Measurements from ENCODE around the gene MICALL1.

The MICALL1 gene

DNA sequence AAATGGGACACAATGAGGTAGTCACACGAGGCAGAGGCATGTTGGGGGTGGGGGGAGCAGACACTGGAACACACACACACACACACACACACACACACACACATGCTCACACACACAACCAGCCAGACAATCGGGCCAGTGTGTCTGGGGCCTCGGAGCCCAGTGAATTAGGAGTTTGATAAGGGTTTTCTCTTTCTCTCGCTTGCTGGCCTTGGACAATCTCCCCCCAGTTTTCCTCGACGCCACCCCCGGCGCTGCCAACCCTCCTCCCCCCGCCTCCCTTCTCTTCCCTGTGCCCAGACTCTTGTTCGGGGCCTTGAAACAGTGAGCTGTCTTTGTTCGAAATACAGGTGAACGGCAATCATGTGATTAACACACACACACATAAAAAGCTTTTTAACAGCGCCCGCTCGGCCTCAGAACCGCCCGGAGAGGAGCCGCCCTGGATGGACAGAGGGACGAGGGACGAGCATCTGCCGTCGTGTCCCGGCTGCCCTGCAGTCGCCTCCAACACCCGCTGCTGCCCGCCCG is 79.7 kb downstream of the MICALL1 start:
- no peak for DNase-seq

DNA sequence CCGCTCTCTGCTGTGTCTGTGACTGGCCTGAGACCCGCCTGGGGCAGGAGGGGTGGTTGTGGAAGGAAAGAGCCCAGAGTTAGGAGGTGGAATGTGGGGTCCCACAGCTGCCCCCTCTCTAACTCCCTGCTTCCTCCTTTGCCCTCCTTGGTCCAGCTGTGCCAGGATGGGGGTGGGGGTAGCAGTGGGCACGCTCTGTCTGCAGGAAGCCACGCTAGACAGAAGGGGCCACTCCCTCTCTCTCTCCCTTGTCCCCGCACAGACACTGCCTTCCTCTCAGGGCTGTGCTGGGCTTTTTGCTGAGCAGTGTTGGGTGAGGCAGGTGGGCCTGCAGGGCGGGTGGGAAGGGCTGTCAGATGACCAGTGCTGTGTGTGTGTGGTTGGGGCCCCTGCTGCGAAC is 80.3 kb downstream of the MICALL1 start:
- DNase-seq = no peak

DNA sequence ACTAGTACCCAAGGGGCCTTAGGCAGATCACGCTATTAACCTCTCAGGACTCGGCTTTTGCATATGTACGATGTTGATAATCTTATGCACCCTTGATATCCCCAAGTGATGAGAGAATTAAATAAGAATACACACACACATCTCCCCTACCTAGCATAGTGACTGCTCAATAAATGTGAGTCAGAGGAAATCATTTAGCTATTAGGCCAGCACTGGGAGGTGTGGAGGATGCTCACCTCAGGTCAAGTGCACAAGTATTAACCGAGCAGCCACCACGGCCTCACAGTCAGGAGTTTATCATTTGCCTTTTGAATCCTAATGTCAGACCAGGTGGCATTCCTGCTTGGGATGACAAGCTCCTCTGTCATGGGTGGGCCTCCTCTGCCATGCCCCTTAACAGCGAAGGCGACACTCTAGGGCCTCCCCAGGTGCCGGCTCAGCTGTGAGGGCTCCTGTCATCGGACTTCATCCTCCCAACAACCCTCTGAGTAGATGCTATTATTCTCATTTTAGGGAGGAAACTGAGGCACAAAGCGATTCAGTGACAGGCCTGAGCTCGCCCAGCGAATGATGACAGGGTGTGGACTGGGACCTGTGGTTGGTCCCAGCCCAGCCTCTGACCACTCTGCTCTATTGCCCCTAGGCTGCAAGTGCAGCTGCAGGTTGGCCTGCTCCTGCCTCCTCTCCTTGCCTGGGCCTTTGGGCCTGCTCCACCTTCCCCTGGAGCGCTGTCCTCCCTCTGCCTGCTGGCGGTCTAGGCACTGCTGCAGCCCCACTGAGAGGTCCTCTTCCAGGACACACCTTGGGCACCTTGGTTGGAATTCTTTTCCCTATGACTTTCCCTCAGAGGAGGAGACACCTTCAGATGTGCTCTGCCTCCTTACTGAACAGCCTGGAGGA is 83.3 kb downstream of the MICALL1 start:
- DNase-seq = no peak

DNA sequence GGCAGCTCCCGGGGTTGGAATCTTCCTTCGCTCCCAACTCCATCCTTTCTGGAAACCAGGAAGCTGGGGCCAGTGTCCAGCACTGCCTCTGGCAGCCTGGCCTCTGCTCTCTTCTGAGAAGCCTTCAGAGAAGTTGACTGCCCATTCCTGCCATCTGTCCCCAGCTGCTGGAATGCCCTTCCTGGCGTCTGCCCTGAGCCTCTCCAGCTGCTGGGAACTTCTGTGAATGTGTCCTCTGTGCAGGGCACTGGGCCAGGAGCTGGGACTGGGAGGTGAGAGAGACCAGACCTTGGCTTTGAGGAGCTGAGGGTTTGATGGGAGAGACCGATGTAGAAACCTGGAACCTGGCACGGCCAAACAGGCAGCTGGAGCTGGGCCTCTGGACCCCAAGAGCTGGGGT is 84.2 kb downstream of the MICALL1 start:
- DNase-seq = no peak

DNA sequence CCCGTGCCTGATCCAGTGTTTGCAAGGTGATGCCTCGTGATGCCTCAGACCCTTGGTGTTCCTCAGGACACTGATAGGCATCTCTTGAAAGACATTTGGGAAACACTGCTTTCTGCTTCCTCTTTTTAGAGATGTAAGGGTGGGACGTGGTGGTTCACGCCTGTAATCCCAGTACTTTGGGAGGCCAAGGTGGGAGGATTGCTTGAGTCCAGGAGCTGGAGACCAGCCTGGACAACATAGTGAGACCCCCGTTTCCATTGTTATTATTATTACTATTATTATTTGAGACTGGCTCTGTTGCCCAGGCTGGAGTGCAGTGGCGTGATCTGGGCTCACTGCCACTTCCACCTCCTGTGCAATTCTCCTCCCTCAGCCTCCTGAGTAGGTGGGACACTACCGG is 84.8 kb downstream of the MICALL1 start:
- DNase-seq = no peak

DNA sequence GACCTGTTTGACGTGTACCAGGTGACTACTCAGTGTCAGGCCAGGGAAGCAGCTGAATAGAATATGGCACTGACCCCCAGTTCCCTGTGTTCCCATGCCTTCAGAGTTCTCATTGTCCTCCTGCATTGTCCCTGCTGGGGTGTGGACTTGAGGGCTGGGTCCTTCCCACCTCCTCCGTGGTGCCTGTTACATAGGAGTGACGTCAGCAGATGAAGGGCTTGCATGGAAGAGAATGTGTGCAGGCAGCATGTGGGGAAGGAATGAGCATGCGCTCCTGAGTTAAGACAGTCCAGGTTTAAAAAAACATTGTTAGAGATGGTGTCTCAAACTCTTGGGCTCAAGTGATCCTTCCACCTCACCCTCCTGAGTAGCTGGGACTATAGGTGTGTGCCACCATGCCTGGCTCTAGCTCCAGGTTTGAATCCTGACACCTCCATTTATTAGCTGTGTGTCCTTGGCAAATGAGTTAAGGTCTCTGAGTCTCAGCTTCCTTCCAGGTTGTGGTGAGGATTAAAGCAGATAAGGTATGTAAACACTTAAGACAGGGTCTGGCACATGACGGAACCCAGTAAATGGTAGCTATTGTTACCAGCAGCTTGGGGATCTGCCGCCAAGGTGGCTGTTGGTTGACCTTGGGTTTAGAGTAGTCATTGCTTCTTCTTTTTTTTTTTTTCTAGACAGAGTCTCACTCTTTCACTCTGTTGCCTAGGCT is 85.8 kb downstream of the MICALL1 start:
- no peak for DNase-seq
